ENCODE data around the gene RASSF9.
A peak's percentile ranks its signal among the peaks of the same experiment; 100 is the strongest.

RASSF9 gene

DNA sequence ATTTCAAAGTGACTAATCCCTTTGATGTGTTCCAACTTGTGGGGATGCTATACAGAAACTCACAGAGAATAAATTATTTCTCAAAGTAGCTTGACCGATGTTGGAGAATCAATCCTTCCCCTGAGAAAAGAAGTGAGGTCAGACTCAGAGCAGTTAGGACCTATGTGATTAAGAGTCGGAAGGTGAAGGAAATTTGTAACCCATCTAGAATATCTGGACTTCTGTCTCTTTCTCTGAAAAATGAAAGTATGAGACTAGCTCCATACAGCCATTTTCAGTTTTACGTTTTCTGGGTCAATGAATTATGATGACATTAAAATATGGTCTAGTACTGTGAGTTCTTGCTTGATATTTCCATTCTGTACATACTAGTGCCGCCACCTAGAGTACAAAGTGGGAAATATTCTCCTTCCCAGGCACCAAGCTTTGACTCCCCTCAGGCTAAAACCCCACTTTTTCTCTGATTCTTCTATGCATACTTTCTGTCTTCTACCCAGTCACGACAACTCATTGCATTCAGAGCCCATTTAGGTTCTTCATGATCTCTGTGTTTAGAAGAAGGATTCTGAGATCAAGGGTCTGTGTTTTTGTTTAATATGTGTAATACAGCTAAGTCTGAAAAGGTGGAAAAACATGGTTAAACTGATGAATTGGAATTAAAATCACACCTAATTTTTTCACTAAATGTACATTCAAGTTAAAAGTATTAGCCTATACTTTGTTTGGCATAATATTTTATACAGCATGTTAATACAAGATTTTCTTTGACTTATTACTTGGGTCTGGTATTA is 31.0 kb upstream of the RASSF9 start:
- no peak for TF ChIP-seq POLR2A (IDR thresholded peaks at IDR 0.05; ENCODE audit: extremely low read depth, insufficient read length)
- TF ChIP-seq, protein P1, sequence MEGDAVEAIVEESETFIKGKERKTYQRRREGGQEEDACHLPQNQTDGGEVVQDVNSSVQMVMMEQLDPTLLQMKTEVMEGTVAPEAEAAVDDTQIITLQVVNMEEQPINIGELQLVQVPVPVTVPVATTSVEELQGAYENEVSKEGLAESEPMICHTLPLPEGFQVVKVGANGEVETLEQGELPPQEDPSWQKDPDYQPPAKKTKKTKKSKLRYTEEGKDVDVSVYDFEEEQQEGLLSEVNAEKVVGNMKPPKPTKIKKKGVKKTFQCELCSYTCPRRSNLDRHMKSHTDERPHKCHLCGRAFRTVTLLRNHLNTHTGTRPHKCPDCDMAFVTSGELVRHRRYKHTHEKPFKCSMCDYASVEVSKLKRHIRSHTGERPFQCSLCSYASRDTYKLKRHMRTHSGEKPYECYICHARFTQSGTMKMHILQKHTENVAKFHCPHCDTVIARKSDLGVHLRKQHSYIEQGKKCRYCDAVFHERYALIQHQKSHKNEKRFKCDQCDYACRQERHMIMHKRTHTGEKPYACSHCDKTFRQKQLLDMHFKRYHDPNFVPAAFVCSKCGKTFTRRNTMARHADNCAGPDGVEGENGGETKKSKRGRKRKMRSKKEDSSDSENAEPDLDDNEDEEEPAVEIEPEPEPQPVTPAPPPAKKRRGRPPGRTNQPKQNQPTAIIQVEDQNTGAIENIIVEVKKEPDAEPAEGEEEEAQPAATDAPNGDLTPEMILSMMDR (IDR thresholded peaks at IDR 0.05; ENCODE audit: low read depth, low read length) = peak; percentile 77
- TF ChIP-seq MYC (IDR thresholded peaks at IDR 0.05; ENCODE audit: low read depth, low read length) = 0 out of 2 replicates have a peak, but pooled peaks have one; percentile 14
- TF ChIP-seq, protein P2, sequence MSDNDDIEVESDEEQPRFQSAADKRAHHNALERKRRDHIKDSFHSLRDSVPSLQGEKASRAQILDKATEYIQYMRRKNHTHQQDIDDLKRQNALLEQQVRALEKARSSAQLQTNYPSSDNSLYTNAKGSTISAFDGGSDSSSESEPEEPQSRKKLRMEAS (IDR thresholded peaks at IDR 0.05; ENCODE audit: low read depth, low read length) = 0 out of 2 replicates have a peak, but pooled peaks have one; percentile 14
- no peak overlapping the region for H3K4me3 ChIP-seq (ENCODE audit: low read depth, low read length)
- peak; percentile 70 for DNase-seq (ENCODE audit: low read depth)

DNA sequence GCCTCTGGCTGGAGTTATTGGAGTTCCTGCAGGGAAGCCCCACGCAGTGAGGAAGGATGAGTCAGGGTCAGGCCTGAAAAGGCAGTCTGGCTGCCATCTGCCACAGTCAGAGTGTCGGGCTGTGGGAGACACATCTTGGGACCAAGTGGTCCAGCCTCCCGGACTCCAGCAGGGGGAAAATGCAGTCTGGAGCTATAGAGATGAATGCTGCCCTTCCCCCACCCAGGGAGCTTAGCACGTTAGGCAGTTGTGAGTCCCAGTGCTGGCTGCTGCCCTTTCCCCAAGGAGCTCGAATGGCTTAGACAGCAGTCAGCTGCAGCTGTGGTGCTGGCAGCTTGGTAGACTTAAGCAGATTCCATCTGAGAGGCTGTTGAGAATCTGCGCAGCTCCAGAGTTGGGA is 29.7 kb upstream of the RASSF9 start:
- no peak overlapping the region for H3K4me3 ChIP-seq (ENCODE audit: low read depth, low read length)
- DNase-seq (ENCODE audit: low read depth) = no peak
- no peak for TF ChIP-seq MYC (IDR thresholded peaks at IDR 0.05; ENCODE audit: low read depth, low read length)
- TF ChIP-seq POLR2A (IDR thresholded peaks at IDR 0.05; ENCODE audit: extremely low read depth, insufficient read length) = no peak
- TF ChIP-seq, protein P1 (IDR thresholded peaks at IDR 0.05; ENCODE audit: low read depth, low read length) = no peak
- TF ChIP-seq, protein P2 (IDR thresholded peaks at IDR 0.05; ENCODE audit: low read depth, low read length) = no peak

DNA sequence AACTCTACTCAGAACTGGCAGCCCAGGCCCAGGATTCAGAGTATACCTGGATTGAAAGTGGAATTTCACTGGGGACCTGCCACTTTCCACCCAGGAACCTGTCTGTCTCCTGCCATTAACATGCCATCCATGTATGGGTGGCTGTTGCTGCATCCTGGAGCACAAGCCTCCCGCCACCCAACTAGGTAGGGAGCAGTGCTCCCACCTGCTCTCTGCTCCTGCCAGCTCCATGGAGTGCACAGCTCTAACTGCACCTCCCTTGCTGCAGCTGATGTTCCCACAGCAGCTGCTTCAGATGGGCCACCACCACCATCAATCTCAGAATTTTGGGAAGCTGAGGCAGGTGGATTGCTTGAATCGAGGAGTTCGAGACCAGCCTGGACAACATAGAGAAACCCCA is 20.8 kb upstream of the RASSF9 start:
- no peak for DNase-seq (ENCODE audit: low read depth)
- TF ChIP-seq MYC (IDR thresholded peaks at IDR 0.05; ENCODE audit: low read depth, low read length) (no peak), POLR2A (IDR thresholded peaks at IDR 0.05; ENCODE audit: extremely low read depth, insufficient read length) (no peak)
- TF ChIP-seq, protein P1 (IDR thresholded peaks at IDR 0.05; ENCODE audit: low read depth, low read length) = no peak
- TF ChIP-seq, protein P2 (IDR thresholded peaks at IDR 0.05; ENCODE audit: low read depth, low read length) = no peak
- H3K4me3 ChIP-seq (ENCODE audit: low read depth, low read length) = no peak overlapping the region

DNA sequence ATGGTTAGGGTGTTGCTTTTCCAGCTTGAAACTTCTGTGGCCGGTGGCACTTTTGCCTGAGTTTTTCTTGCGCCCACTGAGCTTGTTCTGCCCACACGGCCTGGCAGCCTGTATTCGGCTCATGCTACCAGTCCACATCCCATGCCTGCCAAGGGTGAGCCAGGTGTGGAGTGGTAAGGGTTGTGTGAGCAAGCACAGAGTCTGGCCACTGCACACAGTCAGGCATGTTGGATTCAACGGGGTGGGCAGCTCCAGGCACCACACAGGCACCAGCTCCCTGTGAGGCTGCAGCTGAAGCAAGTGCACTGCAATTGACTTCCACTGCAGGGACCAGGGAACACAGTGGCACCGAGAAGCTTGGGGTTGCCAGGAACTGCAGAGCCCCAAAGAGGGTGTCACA is 19.1 kb upstream of the RASSF9 start:
- DNase-seq (ENCODE audit: low read depth) = no peak
- TF ChIP-seq, protein P1 (IDR thresholded peaks at IDR 0.05; ENCODE audit: low read depth, low read length) = no peak
- TF ChIP-seq, protein P2 (IDR thresholded peaks at IDR 0.05; ENCODE audit: low read depth, low read length) = no peak
- TF ChIP-seq POLR2A (IDR thresholded peaks at IDR 0.05; ENCODE audit: extremely low read depth, insufficient read length) (no peak), MYC (IDR thresholded peaks at IDR 0.05; ENCODE audit: low read depth, low read length) (no peak)
- H3K4me3 ChIP-seq (ENCODE audit: low read depth, low read length) = no peak overlapping the region

DNA sequence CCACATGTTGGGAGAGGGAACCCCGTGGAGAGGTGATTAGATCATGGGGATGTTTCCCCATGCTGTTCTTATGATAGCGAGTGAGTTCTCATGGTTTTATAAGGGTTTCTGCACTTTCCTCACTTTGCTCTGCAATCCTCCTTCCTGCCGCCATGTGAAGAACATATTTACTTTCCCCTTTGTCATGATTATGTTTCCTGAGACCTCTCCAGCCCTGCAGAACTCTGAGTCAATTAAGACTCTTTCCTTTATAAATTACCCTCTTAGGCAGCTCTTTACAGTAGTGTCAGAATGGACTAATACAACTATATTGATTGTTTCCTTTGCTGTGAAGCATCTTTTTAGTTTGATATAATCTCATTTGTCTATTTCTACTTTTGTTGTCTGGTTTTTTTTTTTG is 13.1 kb upstream of the RASSF9 start:
- DNase-seq (ENCODE audit: low read depth) = no peak

More for the DNA sequence above, 13.1 kb upstream of the RASSF9 start:
- no peak overlapping the region for H3K4me3 ChIP-seq (ENCODE audit: low read depth, low read length)
- TF ChIP-seq, protein P1 (IDR thresholded peaks at IDR 0.05; ENCODE audit: low read depth, low read length) = no peak
- no peak for TF ChIP-seq POLR2A (IDR thresholded peaks at IDR 0.05; ENCODE audit: extremely low read depth, insufficient read length)
- no peak for TF ChIP-seq MYC (IDR thresholded peaks at IDR 0.05; ENCODE audit: low read depth, low read length)
- TF ChIP-seq, protein P2 (IDR thresholded peaks at IDR 0.05; ENCODE audit: low read depth, low read length) = no peak

All from NB4 (cell line).